Smooth muscle cell (in vitro differentiated cells): ENCODE data around the gene TEFM. TPM values are rescaled to one million over a fixed set of nuclear protein-coding genes. Genes with fewer than 3 reads are reported as not detected.
"Not testable (repeated sequence)": the region's sequence is repeated elsewhere in the genome, so short reads cannot be mapped to it uniquely, and the experiment has no call there.

Experiments
- DNase-seq: peaks from one replicate; lab custom pipeline; 2025; ENCODE audit not compliant: unreplicated experiment; lab: John Stamatoyannopoulos, UW
- H2AFZ ChIP-seq: fragments of 200-600 bp; sonication (generic); 2 replicates; pipeline ENCODE4 v1.6.0; 2016; ENCODE audit warnings: antibody characterized with exemption, low read depth, mild to moderate bottlenecking
- H3F3A ChIP-seq: fragments of 200-600 bp; sonication (generic); 2 replicates; pipeline ENCODE4 v1.6.0; 2017; ENCODE audit warnings: antibody characterized with exemption, low read depth
- H3K27ac ChIP-seq: fragments of 200-600 bp; sonication (generic); 2 replicates; pipeline ENCODE4 v1.5.1; 2016; ENCODE audit warnings: low read depth, mild to moderate bottlenecking
- H3K27me3 ChIP-seq: fragments of 200-600 bp; sonication (generic); 2 replicates; pipeline ENCODE4 v1.6.1; 2016; ENCODE audit warnings: low read depth, mild to moderate bottlenecking
- H3K36me3 ChIP-seq: fragments of 200-600 bp; sonication (generic); 2 replicates; pipeline ENCODE4 v1.5.1; 2016; ENCODE audit warnings: low read depth
- H3K4me1 ChIP-seq: fragments of 200-600 bp; sonication (generic); 2 replicates; pipeline ENCODE4 v1.5.1; 2016; ENCODE audit warnings: low read depth
- H3K4me2 ChIP-seq: fragments of 200-600 bp; sonication (generic); 2 replicates; pipeline ENCODE4 v1.6.0; 2016; ENCODE audit warnings: mild to moderate bottlenecking
- H3K4me3 ChIP-seq: fragments of 200-600 bp; sonication (generic); 2 replicates; pipeline ENCODE4 v1.5.1; 2016; ENCODE audit warnings: mild to moderate bottlenecking
- H3K79me2 ChIP-seq: fragments of 200-600 bp; sonication (generic); 2 replicates; pipeline ENCODE4 v1.6.0; 2016; ENCODE audit warnings: low read depth, mild to moderate bottlenecking
- H3K9ac ChIP-seq: fragments of 200-600 bp; sonication (generic); 2 replicates; pipeline ENCODE4 v1.6.0; 2016; ENCODE audit warnings: low read depth
- H3K9me3 ChIP-seq: fragments of 200-600 bp; sonication (generic); replicated peaks from 2 replicates; pipeline ENCODE4 v1.5.1; 2016; ENCODE audit warnings: low read depth
- H4K20me1 ChIP-seq: fragments of 200-600 bp; sonication (generic); 2 replicates; pipeline ENCODE4 v1.6.0; 2016; ENCODE audit warnings: low read depth
- WGBS: methylation state at CpG from one replicate; pipeline ENCODE4 v1.1.7; 2016; ENCODE audit warnings: low lambda C conversion rate; 5-methylcytosine and 5-hydroxymethylcytosine counted together
- polyA plus RNA-seq: library from polyadenylated mRNA; unstranded; fragments of >200 nt; fragmentation: Nextera tagmentation; extraction: Ambion mirVana; gene quantifications from 2 replicates; pipeline ENCODE4 v1.2.1, GENCODE V29; 2016
- total RNA-seq: library from RNA; depleted of rRNA; stranded (reverse); fragments of >200 nt; gene quantifications from 2 replicates; pipeline ENCODE4 v1.2.3, GENCODE V29; 2014
- TF ChIP-seq, protein P1 (sequence below): fragments of 200-600 bp; sonication (generic); IDR thresholded peaks from 2 replicates; pipeline ENCODE4 v1.5.1; 2017; ENCODE audit warnings: borderline replicate concordance, mild to moderate bottlenecking, antibody characterized with exemption; ENCODE audit not compliant: insufficient read depth, poor library complexity, severe bottlenecking

The TEFM gene
- total and polyA plus RNA-seq, 2 experiments from 2014 or later: 4.9 to 6.1 TPM

DNA sequence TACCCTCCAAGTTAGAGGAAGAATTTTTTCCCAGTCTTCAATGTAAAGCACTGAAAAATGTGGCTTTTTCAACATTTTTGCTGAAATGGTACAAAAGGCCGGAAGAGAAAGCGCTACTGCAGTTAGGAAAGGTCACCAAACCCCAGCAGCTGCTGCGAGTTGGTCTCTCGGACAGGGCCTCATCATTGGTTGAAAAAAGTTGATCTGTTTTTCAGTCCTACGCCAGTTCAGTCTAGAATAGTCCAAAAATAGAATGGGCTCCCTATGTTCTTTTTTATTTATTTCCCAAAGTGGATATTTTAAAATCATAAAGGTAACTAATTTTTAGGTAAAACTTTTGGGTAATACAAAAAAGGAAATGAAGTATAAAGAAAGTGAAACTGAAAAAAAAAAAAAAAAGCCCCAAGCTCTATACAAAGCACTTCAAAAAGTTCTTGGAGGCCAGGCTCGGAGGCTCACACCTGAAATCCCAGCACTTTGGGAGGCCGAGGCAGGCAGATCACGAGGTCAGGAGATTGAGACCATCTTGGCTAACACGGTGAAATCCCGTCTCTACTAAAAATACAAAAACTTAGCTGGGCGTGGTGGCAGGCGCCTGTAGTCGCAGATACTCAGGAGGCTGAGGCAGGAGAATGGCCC, 33.1 kb upstream of the TEFM start:
- Histone ChIP-seq H3K79me2 (no peaks in the 10 kb centered on the region), H3K9ac (no peak overlapping the region), H3K9me3 (no peaks in the 10 kb centered on the region), H3K4me2 (no peak overlapping the region), H4K20me1 (no peaks in the 10 kb centered on the region), H3F3A (no peaks in the 10 kb centered on the region), H3K27ac (no peak overlapping the region), H3K36me3 (no peaks in the 10 kb centered on the region), H3K4me3 (no peak overlapping the region), H3K27me3 (no peaks in the 10 kb centered on the region), H3K4me1 (no peaks in the 10 kb centered on the region), H2AFZ (no peak overlapping the region)
- TF ChIP-seq, protein P1, sequence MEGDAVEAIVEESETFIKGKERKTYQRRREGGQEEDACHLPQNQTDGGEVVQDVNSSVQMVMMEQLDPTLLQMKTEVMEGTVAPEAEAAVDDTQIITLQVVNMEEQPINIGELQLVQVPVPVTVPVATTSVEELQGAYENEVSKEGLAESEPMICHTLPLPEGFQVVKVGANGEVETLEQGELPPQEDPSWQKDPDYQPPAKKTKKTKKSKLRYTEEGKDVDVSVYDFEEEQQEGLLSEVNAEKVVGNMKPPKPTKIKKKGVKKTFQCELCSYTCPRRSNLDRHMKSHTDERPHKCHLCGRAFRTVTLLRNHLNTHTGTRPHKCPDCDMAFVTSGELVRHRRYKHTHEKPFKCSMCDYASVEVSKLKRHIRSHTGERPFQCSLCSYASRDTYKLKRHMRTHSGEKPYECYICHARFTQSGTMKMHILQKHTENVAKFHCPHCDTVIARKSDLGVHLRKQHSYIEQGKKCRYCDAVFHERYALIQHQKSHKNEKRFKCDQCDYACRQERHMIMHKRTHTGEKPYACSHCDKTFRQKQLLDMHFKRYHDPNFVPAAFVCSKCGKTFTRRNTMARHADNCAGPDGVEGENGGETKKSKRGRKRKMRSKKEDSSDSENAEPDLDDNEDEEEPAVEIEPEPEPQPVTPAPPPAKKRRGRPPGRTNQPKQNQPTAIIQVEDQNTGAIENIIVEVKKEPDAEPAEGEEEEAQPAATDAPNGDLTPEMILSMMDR: no peak
- 94% methylated on average over 13 of the region's 13 CpGs for WGBS
- no peak for DNase-seq

DNA sequence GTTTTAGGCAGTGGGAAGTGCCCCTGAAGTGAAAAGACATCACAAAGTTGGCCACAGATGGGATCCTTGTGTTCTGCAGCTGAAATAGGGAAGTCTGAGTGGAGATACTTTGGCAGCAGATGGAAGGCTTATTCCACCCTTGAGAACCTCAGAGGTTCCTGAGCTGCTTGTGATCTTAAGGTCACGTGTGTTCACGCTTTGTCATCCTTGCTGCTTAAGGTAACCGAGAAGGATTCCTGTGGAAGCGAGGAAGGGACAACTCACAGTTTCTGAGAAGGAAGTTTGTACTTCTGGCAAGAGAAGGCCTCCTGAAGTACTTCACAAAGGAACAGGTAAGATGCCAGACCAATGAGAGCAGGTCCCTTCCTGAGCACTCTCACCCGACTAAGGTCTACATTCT, 27.9 kb upstream of the TEFM start:
- TF ChIP-seq, protein P1: no peak
- DNase-seq: no peak
- Histone ChIP-seq H3K79me2 (no peaks in the 10 kb centered on the region), H3K27ac (no peak overlapping the region), H3K4me1 (no peaks in the 10 kb centered on the region), H3K9ac (no peak overlapping the region), H3K4me3 (no peak overlapping the region), H3K36me3 (no peaks in the 10 kb centered on the region), H3K27me3 (no peaks in the 10 kb centered on the region), H3F3A (no peaks in the 10 kb centered on the region), H3K4me2 (no peak overlapping the region), H4K20me1 (no peaks in the 10 kb centered on the region), H3K9me3 (no peaks in the 10 kb centered on the region), H2AFZ (no peak overlapping the region)
- 87% methylated on average over 5 of the region's 5 CpGs for WGBS

DNA sequence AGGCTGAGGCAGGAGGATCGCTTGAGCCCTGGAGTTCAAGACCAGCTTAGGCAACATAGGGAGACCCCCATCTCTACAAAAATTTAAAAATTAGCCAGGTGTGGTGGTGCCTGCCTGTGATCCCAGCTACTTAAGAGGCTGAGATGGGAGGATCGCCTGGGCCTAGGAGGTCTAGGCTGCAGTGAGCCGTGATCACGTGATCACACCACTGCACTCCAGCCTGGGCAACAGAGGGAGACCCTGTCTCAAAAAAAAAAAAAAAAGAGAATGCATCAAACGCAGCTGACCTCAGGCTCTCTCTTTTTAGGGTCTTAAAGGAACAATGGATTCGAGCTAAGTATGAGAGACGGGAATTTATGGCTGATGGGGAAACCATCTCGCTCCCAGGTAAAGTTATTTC, 25.5 kb upstream of the TEFM start:
- not testable (repeated sequence) for H3K36me3 ChIP-seq, H3K9ac ChIP-seq, H3F3A ChIP-seq, H3K27me3 ChIP-seq, H3K4me1 ChIP-seq, H3K9me3 ChIP-seq, H2AFZ ChIP-seq, DNase-seq, H3K79me2 ChIP-seq, H3K4me3 ChIP-seq, H4K20me1 ChIP-seq, H3K4me2 ChIP-seq, H3K27ac ChIP-seq
- 90% methylated on average over 8 of the region's 8 CpGs for WGBS

DNA sequence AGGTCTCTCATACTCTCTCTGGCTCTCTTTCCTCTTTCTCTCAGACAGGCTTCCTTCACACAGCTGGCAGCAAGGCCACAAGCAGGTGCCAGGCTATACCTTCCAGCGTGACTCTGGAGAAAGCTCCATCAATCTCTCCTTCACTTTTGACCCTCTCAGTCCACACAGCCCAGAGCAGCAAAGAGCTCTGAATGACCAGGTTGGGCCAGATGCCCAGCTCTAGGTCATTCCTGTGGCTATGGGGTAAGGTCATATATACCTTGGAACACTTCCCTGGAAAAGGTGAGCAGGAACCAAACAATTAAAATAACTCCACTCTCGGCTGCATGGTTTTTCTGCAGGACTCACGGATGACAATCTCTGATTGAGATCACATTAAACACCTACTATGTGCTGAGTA, 24.5 kb upstream of the TEFM start:
- no peaks in the 10 kb centered on the region for H4K20me1 ChIP-seq
- TF ChIP-seq, protein P1: no peak
- no peaks in the 10 kb centered on the region for H3K36me3 ChIP-seq
- no peak for DNase-seq
- no peak overlapping the region for H3K27ac ChIP-seq
- WGBS: 92% methylated on average over 3 of the region's 3 CpGs
- H3K27me3 ChIP-seq: no peaks in the 10 kb centered on the region
- no peaks in the 10 kb centered on the region for H3F3A ChIP-seq
- no peak overlapping the region for H2AFZ ChIP-seq
- H3K4me1 ChIP-seq: no peaks in the 10 kb centered on the region
- no peaks in the 10 kb centered on the region for H3K79me2 ChIP-seq
- no peaks in the 10 kb centered on the region for H3K9me3 ChIP-seq
- no peak overlapping the region for H3K4me2 ChIP-seq
- H3K9ac ChIP-seq: no peak overlapping the region
- no peak overlapping the region for H3K4me3 ChIP-seq

DNA sequence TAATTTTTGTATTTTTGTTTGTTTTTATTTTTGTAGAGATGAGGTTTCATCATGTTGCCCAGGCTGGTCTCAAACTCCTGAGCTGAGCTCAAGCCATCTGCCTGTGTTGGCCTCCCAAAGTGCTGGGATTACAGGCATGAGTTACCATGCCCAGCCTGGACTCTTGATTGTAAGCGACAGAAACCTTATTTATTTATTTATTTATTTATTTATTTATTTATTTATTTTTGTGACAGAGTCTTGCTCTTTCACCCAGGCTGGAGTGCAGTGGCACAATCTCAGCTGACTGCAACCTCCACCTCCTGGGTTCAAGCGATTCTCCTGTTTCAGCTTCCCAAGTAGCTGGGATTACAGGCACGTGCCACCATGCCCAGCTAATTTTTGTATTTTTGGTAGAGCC, 23.8 kb upstream of the TEFM start:
- not testable (repeated sequence) for H3F3A ChIP-seq, DNase-seq, H4K20me1 ChIP-seq, H3K36me3 ChIP-seq, H3K4me1 ChIP-seq, H3K27me3 ChIP-seq, H3K9ac ChIP-seq, H3K27ac ChIP-seq, H3K9me3 ChIP-seq, H3K4me3 ChIP-seq, H3K4me2 ChIP-seq, H2AFZ ChIP-seq, H3K79me2 ChIP-seq
- 98% methylated on average over 3 of the region's 3 CpGs for WGBS
